A673 (cell line): ENCODE results near the gene FNIP1.

ENCODE experiments used
- EZH2 ChIP-seq: fragments of 200-600 bp; sonication (generic); IDR thresholded peaks from 2 replicates; pipeline ENCODE4 v1.6.1; 2017; ENCODE audit warnings: borderline replicate concordance, low read depth, mild to moderate bottlenecking, mixed read lengths, antibody characterized with exemption, low read length; ENCODE audit not compliant: poor library complexity, severe bottlenecking
- TF ChIP-seq, protein P1 (sequence below): fragments of 300-800, 200-600 bp; sonication (generic); conservative IDR thresholded peaks from 2 replicates; pipeline ENCODE4 v1.5.1; 2017; ENCODE audit warnings: low read depth, mild to moderate bottlenecking, antibody characterized with exemption, low read length, moderate library complexity, mixed read lengths

DNA sequence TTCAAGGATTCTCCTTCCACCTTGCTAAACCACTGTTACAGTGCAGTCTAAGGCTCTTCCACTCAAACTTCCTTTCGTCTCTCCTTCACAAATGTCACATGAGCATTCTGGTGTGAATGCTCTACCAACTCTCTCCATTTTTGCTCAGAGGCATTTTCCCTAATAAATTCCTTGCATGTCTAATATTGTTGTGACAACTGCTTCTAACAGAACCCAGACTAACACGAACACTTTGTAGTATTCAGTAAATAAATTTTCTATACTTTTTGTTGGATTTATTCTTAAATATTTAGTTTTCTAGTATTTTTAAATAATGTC, 185.8 kb downstream of the FNIP1 start:
- TF ChIP-seq, protein P1, sequence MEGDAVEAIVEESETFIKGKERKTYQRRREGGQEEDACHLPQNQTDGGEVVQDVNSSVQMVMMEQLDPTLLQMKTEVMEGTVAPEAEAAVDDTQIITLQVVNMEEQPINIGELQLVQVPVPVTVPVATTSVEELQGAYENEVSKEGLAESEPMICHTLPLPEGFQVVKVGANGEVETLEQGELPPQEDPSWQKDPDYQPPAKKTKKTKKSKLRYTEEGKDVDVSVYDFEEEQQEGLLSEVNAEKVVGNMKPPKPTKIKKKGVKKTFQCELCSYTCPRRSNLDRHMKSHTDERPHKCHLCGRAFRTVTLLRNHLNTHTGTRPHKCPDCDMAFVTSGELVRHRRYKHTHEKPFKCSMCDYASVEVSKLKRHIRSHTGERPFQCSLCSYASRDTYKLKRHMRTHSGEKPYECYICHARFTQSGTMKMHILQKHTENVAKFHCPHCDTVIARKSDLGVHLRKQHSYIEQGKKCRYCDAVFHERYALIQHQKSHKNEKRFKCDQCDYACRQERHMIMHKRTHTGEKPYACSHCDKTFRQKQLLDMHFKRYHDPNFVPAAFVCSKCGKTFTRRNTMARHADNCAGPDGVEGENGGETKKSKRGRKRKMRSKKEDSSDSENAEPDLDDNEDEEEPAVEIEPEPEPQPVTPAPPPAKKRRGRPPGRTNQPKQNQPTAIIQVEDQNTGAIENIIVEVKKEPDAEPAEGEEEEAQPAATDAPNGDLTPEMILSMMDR, result no peak
- no peak for TF ChIP-seq EZH2
